Natural killer cell (primary cell): Measurements from ENCODE around the gene BPI. TPM values are rescaled to one million over a fixed set of nuclear protein-coding genes. Genes with fewer than 3 reads are reported as not detected.

Source experiments
- ATAC-seq, 3 donors: fragments of 150-1000 bp in 2 of 3; fragments of 200-7000 bp in 1 of 3; cut with Tn5 transposase; 1 replicate in 1 of 3; 2 replicates in 2 of 3; pipeline ENCODE4 v1.10.0; 2021; ENCODE audit warnings: mild to moderate bottlenecking in 2 of 3, moderate library complexity in 2 of 3
- DNase-seq, 2 donors: peaks; one replicate each; pipeline versions ENCODE4 v3.0.0 to v3.0.0-alpha.2; 2013 to 2021; ENCODE audit warnings: mixed read lengths in 1 of 2
- H3K27ac ChIP-seq: one replicate; pipeline ENCODE4 v1.5.1; 2013; ENCODE audit warnings: mild to moderate bottlenecking, low read length
- H3K27me3 ChIP-seq: one replicate; pipeline ENCODE4 v1.6.1; 2013; ENCODE audit warnings: low read length; ENCODE audit not compliant: control insufficient read depth, insufficient read depth
- H3K36me3 ChIP-seq: one replicate; pipeline ENCODE4 v1.6.1; 2013; ENCODE audit warnings: low read length; ENCODE audit not compliant: control insufficient read depth, insufficient read depth
- H3K4me1 ChIP-seq: one replicate; pipeline ENCODE4 v1.6.1; 2013; ENCODE audit warnings: low read length; ENCODE audit not compliant: control insufficient read depth, insufficient read depth
- H3K4me3 ChIP-seq: one replicate; pipeline ENCODE4 v1.5.1; 2013; ENCODE audit warnings: low read length
- H3K9me3 ChIP-seq: one replicate; pipeline ENCODE4 v1.6.1; 2013; ENCODE audit warnings: low read length; ENCODE audit not compliant: control insufficient read depth, insufficient read depth
- H3K27ac Mint-ChIP-seq, 2 donors: one replicate each; pipeline ENCODE4 v1.8.0; 2022; ENCODE audit warnings: mild to moderate bottlenecking in 2 of 2, mixed read lengths in 2 of 2, moderate library complexity in 1 of 2
- H3K27me3 Mint-ChIP-seq, 2 donors: one replicate each; pipeline ENCODE4 v1.8.0; 2022; ENCODE audit warnings: low read depth in 2 of 2, mixed read lengths in 2 of 2
- H3K36me3 Mint-ChIP-seq: one replicate; pipeline ENCODE4 v1.8.0; 2022; ENCODE audit warnings: mixed read lengths
- H3K4me1 Mint-ChIP-seq, 2 donors: one replicate each; pipeline ENCODE4 v1.8.0; 2022; ENCODE audit warnings: mixed read lengths in 2 of 2
- H3K4me3 Mint-ChIP-seq: one replicate; pipeline ENCODE4 v1.8.0; 2022; ENCODE audit warnings: mild to moderate bottlenecking, moderate library complexity, mixed read lengths
- H3K9me3 Mint-ChIP-seq, 2 donors: one replicate each; pipeline ENCODE4 v1.8.0; 2022; ENCODE audit warnings: mixed read lengths in 2 of 2
- CTCF ChIP-seq: fragments of 200-600 bp; IDR thresholded peaks from one replicate; pipeline ENCODE4 v1.8.0; 2022; ENCODE audit warnings: antibody characterized with exemption
- WGBS: methylation state at CpG from one replicate; pipeline ENCODE4 v1.1.7; 2013; ENCODE audit warnings: missing lambda C conversion rate; ENCODE audit not compliant: insufficient coverage; 5-methylcytosine and 5-hydroxymethylcytosine counted together
- intact Hi-C: fragments of 100-400 bp; cut with micrococcal nuclease; formaldehyde crosslinking; loops from one replicate; pipeline ENCODE4 v1.14.2; 2022
- total RNA-seq, 4 donors: library from RNA; stranded (reverse); fragments of 120-200 nt in 1 of 4; gene quantifications; one replicate each; pipeline versions ENCODE4 v1.2.3 to v1.2.4, GENCODE V29; 2013 to 2022

BPI gene
- total RNA-seq, 3 donors from 2014 or later (not counting 1 experiment from before 2014, with no cell fraction given), result 0.20 TPM; not detected in 2

GRCh38 chr20:38326309-38326708, 22.4 kb downstream of the BPI start:
- H3K27ac Mint-ChIP-seq, result no peak overlapping the region
- no peak for TF ChIP-seq CTCF
- intact Hi-C loops, result no loop called here
- ATAC-seq, result no peak
- no peak overlapping the region for H3K4me3 ChIP-seq
- no peak overlapping the region for H3K4me3 Mint-ChIP-seq
- H3K27ac ChIP-seq, result no peak overlapping the region
- H3K36me3 ChIP-seq, result no peaks in the 10 kb centered on the region
- H3K27me3 ChIP-seq, result no peaks in the 10 kb centered on the region
- no peaks in the 10 kb centered on the region for H3K9me3 Mint-ChIP-seq
- no peaks in the 10 kb centered on the region for H3K4me1 ChIP-seq
- no peaks in the 10 kb centered on the region for H3K9me3 ChIP-seq
- WGBS, result 92% methylated on average over 7 of the region's 7 CpGs
- H3K27me3 Mint-ChIP-seq, result peaks cover 20 to 56% of the 10 kb centered on the region in 2 donors
- no peaks in the 10 kb centered on the region for H3K36me3 Mint-ChIP-seq
- DNase-seq, result no peak
- peaks cover 0 to 6% of the 10 kb centered on the region in 2 donors for H3K4me1 Mint-ChIP-seq

DNA sequence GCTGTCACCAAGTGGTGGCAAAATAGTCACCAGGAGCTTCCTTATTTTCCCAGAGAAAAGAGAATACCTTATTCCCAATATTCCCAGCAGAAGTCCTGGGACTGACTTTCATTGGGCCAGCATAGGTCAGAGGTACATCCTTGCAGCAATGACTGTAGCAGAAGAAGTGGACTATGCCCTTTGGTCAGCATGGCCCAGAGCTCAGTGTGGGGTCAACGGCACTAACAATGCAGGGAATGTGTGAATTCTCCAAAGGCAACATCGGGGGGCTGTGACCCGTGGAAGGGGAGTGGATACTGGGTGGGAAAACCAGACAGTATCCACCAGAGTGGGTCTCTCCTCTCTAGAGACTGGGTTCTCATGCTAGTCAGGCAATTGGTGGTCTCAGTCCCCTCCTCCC, 26.7 kb downstream of the BPI start:
- Mint-ChIP-seq H3K27me3 (peaks cover 23 to 44% of the 10 kb centered on the region in 2 donors), H3K4me3 (no peak overlapping the region), H3K36me3 (no peaks in the 10 kb centered on the region), H3K9me3 (no peaks in the 10 kb centered on the region), H3K4me1 (peaks cover 0 to under 1% of the 10 kb centered on the region in 2 donors), H3K27ac (no peak overlapping the region)
- WGBS, result 37% methylated on average over 3 of the region's 3 CpGs
- Histone ChIP-seq H3K4me3 (no peak overlapping the region), H3K4me1 (no peaks in the 10 kb centered on the region), H3K27me3 (no peaks in the 10 kb centered on the region), H3K27ac (no peak overlapping the region), H3K36me3 (no peaks in the 10 kb centered on the region), H3K9me3 (no peaks in the 10 kb centered on the region)
- TF ChIP-seq CTCF, result no peak
- intact Hi-C loops, result no loop called here
- ATAC-seq (no peak), DNase-seq (no peak)

GRCh38 chr20:38331245-38331644, 27.3 kb downstream of the BPI start:
- peaks cover 23 to 41% of the 10 kb centered on the region in 2 donors for H3K27me3 Mint-ChIP-seq
- TF ChIP-seq CTCF, result no peak
- no peak overlapping the region for H3K27ac Mint-ChIP-seq
- Histone ChIP-seq H3K9me3 (no peaks in the 10 kb centered on the region), H3K27ac (no peak overlapping the region), H3K36me3 (no peaks in the 10 kb centered on the region), H3K4me3 (no peak overlapping the region), H3K4me1 (no peaks in the 10 kb centered on the region), H3K27me3 (no peaks in the 10 kb centered on the region)
- intact Hi-C loops, result no loop called here
- no peak for ATAC-seq
- no peak overlapping the region for H3K4me3 Mint-ChIP-seq
- peaks cover 3 to 6% of the 10 kb centered on the region in 2 donors for H3K4me1 Mint-ChIP-seq
- H3K36me3 Mint-ChIP-seq, result no peaks in the 10 kb centered on the region
- H3K9me3 Mint-ChIP-seq, result no peaks in the 10 kb centered on the region
- DNase-seq, result no peak

DNA sequence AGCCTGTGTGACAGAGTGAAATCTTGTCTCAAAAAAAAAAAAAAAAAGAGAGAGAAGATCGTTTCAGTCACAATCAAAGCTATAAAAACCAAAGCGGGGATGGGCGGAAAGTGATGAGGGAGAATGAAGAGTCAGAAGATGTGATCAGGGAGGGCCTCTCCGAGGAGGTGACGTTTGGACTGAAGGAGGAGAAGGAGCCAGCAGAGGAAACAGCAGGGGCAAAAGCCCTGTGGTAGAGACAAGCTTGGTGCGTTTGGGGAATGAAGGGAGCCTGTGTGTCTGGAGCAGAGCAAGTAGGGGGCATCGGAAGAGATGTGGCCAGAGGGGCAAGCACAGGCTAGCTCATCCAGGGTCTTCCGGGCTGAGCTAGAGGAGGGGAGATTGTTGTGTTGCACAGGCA, 27.9 kb downstream of the BPI start:
- H3K36me3 ChIP-seq, result no peaks in the 10 kb centered on the region
- no peak overlapping the region for H3K4me3 ChIP-seq
- H3K4me1 ChIP-seq, result no peaks in the 10 kb centered on the region
- Mint-ChIP-seq H3K27ac (no peak overlapping the region), H3K4me3 (no peak overlapping the region), H3K4me1 (peaks cover 5 to 8% of the 10 kb centered on the region in 2 donors), H3K9me3 (no peaks in the 10 kb centered on the region), H3K27me3 (peaks cover 25 to 38% of the 10 kb centered on the region in 2 donors), H3K36me3 (peaks cover under 1% of the 10 kb centered on the region)
- H3K9me3 ChIP-seq, result no peaks in the 10 kb centered on the region
- DNase-seq (no peak), ATAC-seq (no peak)
- no peaks in the 10 kb centered on the region for H3K27me3 ChIP-seq
- no peak for TF ChIP-seq CTCF
- intact Hi-C loops, result no loop called here
- no peak overlapping the region for H3K27ac ChIP-seq
- WGBS, result 80% methylated on average over 7 of the region's 8 CpGs
